OCI-M1 (cell line): ENCODE data around the gene LRMDA.

Experiments used
- DNase-seq: peaks from one replicate; lab custom pipeline; 2025; lab: John Stamatoyannopoulos, UW

Gene LRMDA

DNA sequence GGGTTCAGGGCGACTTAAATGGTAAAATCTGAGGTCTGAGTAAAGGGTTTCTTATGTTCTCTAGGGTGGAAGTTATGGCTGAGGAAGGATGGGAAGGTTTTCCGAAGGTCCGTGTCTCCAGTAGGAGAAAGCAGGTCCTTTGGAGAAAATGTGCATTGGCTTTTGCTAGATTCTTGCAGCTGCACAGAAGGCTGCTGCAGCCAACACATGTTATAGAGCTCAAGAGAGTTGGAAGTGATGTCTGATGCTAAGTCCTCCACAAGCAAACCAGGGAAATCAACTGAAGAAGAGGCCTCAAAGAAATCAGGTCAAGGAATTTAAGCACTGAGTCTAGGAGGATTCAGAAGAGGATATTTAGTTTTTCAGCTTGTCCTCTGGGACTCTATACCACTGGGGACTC, 404.6 kb downstream of the LRMDA start:
- no peak for DNase-seq

DNA sequence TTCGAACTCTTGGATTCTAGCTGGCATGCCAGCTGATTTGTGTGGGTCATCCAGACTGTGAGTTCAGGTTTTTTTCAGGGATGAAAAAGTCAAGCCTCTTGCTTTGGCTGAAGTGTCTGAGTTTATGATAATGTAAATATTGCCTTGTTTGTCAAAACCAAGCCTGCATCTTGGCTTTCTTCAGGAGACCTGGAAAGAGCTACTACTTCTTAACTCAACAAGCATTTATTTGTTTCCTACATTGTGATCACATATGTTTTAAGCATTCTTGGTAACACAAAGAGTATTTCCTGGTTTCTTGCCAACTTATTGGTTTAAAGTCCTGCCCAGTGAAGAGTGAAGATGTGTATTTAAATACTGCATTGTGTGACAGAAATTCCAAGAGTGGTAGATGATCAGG, 407.1 kb downstream of the LRMDA start:
- DNase-seq: no peak

DNA sequence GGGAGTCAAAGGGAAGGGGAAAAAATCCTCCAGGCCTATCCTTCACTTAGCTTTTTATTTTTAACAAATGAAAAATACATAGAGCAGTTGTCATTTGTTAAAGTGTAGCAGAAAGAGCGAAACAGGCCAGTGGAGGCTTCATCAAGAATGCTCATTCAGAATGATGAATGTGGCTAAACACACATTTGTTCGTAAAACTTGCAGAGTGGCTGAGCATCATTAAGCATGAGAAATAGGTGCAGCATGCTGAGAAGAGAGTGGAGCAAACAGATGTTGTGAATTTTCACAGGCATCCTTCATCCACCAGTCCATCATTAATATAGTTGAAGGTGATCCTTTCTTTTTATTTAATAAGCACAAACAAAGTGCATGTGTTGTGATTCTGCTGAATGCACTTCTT, 407.6 kb downstream of the LRMDA start:
- DNase-seq: no peak

DNA sequence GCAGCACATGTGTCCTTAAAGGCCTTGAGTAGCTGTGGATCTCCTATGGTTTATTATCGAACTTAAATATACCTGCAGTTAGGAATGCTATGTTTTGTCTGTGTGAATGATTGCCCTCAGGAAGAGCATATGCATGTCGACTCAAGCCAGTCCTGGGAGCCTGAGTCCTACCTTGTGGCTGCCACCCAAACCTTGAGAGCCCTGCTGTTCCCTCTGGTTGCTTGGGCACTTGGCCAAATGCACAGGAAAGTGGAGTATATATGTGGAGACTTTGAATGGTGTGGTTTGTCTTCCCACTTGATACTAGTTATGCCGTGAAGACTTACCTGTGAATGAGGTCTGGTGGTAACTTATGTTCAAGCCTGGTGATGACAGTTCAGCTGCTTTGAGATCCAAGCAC, 409.8 kb downstream of the LRMDA start:
- no peak for DNase-seq

DNA sequence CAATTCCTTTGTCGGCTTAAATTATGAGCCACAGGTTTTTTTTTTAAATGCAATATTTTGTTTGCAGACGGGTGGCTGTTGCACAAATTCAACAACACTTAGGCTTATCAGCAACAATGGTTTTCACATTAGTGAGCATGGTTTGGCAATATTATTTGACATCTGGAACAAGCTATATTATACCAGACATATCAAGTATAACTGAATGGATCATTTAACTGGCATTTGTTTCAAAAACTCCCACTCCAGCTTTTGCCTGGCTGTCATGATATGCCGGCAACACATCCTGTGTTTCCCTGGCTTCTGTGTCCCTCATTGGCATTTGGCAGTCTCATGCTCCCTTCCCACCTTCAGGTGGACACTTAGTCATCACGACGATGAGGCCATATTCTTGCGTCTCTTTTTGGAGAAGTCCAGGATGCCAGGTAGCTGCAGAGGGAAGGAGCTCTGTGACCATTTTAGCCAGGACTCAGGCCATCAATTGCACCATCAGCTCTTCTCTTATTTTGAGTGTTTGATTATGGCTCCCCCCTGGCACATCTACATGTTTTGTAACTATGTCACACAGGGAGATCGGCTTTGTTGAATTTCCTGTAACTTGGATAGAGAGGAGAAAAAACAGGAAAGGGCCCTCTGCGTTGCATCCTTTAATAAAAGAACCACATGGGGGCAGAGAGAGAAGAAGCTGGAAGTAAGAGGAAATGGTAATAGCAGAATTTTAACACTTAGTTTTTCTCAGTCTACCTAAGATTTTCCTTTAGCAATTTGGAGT, 413.9 kb downstream of the LRMDA start:
- no peak for DNase-seq

DNA sequence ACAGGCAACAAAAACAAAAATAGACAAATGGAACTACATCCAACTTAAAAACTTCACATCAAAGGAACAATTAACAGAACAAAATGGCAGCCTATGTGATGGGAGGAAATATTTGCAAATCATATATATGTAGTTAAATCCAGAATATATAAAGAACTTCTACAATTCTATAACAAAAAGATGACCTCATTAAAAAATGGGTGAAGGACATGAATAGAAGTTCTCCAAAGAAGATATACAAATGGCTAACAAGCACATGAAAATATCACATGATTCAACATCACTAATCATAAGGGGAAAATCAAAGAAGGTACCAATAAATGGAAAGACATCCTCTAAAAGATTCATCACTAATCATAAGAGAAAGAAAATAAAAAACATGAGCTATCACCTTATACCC, 416.1 kb downstream of the LRMDA start:
- DNase-seq: no peak

DNA sequence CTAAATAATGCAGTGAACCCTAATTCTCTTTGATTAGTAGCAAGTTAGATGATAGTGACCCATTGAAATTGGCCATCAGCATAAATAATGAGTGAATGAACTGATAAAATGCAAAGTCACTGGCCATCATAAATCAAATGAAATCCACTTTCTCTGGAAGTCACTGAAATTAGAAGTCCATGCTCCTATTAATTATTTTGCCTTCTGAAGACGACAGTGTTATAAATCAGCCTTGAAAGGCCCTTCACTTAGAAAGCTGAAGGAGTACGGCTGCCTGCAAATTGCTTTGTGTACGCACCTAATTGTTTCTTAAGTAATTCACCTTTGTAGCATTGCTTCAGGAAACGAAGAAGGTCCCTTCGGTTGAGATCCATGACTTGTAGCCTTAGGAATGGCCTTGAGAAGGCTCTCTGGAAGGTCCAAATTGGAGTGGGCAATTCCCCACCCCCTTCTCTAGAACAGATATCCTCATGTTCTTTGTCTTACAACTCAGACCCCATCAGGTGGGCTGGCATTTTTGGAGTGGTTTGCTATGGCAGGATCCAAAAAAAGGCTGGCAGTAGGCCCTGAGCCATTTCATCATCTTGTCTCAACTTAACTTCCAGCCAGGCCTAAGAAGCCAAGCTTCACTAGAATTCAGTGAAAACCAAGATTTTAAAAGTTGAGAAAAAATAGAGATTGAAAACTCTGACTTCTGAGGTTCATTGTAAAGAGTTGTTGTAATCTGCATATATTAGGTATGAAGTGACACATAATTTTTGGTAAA, 420.3 kb downstream of the LRMDA start:
- DNase-seq: no peak

DNA sequence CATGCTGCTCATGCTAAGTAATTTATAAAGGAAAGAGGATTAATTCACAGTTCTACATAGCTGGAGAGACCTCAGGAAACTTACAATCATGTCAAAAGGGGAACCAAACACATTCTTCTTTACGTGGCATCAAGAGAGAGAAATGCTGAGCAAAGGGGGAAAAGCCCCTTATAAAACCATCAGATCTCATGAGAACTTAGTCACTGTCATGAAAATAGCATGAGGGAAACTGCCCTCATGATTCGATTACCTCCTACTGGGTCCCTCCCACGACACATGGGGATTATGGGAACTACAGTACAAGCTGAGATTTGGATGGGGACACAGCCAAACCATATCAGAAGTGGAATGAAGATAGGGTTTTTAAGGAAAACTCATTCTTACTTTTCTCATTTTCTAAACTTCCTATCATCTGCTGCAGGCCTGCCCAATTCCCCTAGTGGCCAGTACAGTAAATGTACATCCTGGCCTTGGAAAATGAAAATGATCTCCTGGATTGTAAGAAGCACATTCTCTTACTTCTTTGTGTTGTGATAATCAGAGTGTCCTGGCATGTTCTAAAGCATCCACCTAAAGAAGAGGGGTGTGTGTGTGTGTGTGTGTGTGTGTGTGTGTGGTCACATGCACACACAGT, 421.5 kb downstream of the LRMDA start:
- no peak for DNase-seq

DNA sequence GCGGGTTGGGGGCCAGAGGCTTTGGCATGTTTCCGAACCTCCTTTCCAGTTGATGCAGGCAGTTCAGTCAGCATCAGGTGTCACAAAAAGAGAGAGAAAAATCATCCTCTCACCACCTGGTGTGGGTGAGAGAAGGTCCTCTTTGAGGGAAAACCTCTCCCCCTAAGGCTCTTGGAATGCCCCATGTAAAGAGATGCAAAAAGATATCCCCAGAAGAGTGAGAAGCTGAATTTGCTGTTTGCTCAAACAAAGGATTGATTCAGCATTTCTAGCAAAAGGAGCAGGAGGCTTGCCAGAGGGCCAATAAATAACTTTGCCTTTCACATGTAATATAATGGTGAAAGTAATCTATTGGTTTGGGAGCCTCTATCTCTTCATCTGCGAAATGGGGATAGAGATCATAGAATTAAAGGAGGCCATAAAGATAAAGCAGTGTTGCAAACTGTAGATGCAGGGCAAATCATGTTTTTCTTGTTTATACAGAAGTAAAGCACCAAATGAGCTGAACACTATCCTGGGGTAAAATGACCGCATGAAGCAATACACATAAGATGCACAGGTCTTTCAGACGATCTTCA, 425.9 kb downstream of the LRMDA start:
- no peak for DNase-seq

DNA sequence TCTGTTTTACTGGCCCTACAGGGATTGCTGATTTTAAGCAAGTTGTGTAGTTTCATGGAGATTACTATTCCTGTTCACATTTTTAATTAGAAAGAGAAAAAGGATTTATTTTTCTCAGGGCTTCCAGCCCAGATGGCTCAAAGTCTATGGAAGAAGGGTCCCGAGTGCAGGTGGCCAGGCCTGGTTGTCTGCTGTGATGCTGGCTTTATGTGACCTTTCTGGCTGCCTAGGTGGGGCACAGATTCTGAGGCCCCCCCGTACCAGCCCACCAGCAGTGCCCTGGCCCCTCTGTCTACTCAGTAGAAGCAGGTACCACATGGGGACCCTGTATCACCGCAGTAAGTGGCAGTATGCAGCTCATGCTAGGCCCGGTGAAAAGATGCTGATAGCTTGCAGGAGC, 426.5 kb downstream of the LRMDA start:
- DNase-seq: no peak

DNA sequence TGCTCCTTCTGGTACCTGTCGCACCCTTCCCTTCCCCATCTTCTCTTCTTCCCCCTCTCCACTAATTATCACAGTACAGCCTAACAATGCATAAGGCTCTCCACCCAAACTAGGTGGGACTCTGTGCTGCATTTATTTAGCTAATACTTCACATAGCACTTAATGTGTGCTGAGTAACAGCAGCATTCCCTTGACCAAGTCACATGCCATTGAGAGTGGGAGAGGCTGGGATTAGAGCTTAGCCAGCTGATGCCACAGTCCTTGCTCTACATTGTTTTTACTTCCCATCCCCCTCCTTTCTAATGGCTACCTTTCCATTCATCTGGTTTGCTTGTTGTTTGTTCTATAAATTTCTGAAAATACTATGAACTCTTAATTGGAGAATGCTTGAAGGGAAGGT, 426.9 kb downstream of the LRMDA start:
- DNase-seq: no peak

DNA sequence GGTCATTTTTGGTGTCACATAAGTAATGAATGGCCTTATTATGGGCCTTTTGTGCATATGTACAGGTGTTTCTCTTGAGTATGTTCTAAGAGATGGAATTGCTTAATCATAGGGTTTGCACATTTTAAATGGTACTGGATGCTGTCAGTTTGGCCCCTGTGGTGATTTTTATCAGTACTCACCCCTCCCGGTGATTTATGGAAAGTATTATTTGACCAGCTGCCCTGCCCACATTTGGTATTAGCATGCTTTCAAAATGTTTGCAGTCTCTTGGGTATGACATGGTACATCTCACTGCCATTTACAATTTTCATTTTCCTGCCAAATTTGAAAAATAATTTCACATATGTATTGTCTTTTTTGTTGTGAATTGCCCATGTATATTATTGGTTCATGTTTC, 427.7 kb downstream of the LRMDA start:
- DNase-seq: no peak

DNA sequence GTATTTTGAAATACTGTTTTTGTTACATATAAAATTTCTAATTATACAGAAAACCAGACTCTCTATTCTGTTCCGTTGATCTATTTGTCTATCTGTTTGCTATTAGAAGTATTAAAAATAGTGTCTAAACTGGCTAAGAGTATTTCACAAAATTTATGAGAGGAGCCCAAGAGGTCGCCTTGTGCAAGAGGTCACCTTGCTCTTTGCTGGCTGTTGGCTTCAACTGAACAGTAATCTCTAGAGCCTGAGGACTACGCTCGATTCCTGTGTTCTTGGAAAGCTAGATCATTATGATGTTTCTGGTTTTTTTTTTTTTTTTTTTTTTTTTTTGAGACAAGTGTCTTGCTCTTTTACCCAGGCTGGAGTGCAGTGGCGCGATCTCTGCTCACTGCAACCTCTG, 428.6 kb downstream of the LRMDA start:
- DNase-seq: no peak

DNA sequence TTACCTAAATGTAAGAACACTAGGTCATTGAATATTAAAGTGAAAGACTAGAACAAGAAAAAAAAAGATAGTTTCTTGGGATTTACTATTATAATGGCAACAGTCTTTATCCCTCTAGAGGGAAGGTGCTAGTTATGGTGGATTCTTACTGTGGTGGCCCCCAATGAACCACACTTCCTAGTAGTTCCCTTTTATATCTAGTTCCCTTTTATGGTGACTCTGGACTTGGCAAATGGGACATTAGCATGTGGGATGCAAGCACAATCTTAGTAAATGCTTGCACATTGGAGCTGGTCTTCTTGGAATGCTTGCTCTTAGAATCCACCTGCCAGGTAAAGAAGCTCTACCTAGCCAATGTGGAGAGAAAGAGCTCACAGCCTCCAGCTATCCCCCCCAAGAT, 430.2 kb downstream of the LRMDA start:
- DNase-seq: peak; percentile 6

DNA sequence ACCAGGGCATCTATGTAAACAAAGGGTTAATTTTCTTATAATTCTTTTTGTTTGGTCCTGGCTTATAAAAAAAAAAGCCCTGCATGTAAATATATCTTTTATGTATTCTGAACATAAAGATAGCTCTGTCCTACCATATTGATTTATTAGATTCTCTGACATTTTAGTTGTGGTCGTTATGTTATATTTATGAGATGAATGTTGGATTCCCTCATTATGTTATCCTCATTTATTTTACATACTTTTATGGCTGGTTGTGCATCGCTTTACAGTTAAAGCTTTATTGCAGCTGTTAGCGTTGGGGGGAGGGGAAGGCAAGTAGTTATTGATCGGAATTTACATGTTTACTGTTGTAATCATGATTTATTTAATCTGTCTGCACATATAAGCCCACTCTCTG, 431.5 kb downstream of the LRMDA start:
- DNase-seq: no peak

DNA sequence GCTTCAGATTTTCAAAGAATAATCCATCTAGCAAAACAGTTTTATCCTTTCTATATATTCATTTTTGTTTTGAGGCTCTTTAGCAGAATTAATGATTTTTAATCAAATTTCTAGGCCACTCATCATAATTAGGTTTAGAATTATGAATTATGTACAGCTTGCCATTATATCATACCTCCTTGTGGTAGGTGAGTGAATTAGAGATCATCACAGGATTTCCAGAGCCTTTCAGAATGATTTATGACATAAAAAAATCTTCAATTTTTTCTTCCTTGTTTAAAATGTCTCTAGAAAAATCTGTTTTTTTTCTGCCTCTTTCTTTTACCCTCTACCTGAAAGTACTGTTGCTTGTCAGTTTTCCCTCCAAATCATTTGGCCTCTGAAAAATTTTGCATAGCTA, 433.3 kb downstream of the LRMDA start:
- no peak for DNase-seq

DNA sequence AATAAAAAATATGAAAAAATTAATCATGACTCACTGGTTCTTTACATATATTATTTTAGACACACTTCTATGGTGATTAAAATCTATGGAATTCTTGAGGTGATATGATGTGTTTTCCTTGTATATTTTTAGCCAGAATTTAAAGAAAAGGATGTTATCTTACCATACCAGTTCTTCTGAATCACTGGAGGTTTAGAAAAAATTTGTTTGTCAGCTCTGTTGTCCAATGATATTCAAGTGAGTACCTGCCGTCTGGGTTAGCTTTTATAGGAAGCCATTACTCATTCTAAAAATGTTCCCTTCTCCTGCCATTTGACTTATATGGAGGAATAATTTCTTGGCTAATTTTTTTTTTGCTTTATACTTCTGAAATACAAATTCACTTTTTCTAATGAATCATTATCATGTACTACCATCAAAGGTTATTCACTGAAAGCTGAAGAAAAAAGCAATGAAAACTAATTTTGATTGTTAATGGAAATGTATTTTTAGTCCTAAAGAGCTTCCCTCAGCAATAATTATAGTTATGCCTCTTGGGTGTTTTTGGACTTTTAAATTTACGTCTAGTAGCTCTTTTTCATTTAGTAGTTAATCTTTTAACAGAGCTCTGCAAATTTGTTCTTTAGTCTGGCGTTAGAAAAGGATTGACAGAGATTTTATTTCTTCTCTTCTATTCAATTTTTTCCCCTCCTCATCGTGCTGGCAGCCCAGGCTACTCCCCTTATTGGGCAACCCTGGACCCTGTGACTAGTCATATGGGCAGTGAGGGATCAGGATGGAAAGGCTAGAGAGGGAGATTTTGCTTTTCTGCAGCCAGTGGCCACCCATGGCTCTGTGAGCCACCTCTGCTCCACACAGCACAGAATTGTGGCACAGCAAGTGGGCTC, 434.2 kb downstream of the LRMDA start:
- DNase-seq: no peak

DNA sequence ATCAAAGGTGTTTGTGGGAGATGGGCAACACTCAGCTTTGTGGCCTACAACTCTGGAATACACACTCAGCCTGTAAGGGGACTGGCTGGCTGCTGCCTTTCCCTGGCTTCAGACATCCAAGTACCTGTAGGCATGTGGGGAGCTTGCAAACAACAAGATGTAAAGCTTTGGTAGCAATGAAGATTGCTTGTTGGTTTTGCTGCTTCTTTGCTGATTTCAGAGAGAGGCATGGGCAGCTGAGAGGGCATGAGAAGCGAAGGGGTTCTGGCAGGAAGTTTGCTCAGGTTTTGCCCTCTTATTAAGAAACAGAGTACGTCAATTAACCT, 434.8 kb downstream of the LRMDA start:
- DNase-seq: no peak

DNA sequence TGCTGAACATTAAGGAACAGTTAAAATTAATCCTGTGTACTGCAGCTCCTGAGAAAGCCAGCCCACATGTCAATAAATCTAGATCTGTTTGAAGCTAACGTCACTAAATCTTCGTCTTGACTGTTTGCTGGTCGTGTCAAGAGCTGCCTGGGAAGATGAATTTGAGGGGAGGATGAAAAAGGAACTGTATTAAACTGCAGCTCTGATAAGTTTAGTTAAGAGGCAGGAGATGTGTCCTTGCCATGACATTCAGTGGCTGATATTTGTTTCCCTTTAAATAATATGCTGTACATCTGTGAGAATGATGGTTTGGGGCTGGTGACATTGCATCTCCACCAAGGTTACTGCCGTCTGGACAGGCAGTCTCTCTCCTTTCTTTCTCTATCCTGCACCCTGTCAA, 435.3 kb downstream of the LRMDA start:
- no peak for DNase-seq

DNA sequence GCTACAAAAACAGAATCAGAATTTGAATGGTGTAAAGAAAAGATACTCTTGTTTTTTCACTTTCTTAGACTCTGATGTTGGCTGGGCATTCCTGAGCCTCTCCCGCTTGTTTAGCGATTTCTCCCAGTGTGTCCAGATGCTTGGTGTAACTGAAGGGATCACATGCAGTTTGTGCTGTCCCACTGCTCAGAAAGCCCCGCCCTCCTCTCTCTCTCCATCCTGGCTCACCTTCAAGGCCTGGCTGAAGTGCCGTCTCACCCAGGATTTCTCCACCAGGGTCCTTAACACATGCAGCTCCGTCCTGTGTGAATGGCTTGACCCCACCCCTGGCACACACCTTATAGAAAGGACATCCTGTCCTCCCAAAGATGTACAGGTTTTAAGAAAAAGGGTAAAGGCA, 437.1 kb downstream of the LRMDA start:
- DNase-seq: no peak

DNA sequence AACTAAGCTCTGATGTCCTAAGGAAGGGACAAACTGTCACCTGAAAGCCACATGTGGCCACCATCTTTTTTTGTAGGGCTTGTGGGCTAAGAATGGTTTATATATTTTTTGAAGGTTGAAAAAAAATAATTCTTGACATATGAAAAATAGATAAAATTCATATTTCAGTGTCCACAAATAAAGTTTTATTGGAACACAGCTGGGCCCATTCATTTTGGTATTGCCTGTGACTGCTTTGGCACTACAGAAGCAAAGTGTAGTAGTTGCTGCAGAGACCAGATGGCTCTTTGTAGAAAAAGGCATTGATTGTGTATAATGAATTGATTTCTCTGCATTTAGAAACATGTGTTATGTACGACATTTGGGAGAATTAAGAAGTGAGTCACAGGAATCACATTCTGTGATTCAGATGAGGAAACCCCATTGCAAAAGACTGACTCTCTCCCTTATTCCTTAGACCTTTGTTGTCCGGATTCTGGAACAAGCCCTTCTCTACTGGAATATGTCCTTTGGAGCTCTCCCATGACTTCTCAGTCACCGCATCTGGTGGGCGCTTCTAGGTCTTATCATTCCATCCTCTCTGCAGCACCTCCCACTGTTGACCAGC, 438.7 kb downstream of the LRMDA start:
- no peak for DNase-seq

DNA sequence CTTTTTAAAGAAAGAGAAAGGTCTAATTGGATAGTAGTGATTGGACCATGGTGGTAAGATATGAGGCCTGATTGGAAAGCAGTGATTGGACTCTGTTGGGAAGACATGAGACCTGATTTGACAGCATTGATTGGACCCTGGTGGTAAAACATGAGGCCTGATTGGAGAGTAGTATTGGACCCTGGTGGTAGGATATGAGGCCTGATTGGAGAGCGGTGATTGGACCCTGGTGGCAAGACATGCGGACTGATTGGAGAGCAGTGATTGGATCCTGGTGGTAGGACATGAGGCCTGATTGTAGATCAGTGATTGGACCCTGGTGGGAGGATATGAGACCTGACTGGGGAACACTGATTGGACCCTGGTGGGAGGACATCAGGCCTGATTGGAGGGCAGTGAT, 444.3 kb downstream of the LRMDA start:
- no peak for DNase-seq
